Measurements from ENCODE around the gene RAB3B.
"Not testable (repeated sequence)": the region's sequence is repeated elsewhere in the genome, so short reads cannot be mapped to it uniquely, and the experiment has no call there.

DNA sequence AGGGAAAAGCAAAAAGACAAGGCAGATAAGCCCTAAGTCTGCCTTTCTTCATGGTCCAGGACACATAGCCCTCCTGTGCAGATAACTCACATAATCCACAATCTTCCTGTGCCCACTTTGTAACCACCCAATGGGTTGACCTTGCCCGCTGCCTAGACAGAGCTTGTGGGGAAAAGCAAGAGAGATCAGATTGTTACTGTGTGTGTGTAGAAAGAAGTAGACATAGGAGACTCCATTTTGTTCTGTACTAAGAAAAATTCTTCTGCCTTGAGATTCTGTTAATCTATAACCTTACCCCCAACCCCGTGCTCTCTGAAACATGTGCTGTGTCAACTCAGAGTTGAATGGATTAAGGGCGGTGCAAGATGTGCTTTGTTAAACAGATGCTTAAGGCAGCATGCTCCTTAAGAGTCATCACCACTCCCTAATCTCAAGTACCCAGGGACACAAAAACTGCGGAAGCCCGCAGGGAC lies 15.6 kb upstream of the RAB3B start:
- TF ChIP-seq POLR2A, POLR2AphosphoS5, EP300 (IDR thresholded peaks at IDR 0.05): not testable (repeated sequence)
- TF ChIP-seq, protein P1, sequence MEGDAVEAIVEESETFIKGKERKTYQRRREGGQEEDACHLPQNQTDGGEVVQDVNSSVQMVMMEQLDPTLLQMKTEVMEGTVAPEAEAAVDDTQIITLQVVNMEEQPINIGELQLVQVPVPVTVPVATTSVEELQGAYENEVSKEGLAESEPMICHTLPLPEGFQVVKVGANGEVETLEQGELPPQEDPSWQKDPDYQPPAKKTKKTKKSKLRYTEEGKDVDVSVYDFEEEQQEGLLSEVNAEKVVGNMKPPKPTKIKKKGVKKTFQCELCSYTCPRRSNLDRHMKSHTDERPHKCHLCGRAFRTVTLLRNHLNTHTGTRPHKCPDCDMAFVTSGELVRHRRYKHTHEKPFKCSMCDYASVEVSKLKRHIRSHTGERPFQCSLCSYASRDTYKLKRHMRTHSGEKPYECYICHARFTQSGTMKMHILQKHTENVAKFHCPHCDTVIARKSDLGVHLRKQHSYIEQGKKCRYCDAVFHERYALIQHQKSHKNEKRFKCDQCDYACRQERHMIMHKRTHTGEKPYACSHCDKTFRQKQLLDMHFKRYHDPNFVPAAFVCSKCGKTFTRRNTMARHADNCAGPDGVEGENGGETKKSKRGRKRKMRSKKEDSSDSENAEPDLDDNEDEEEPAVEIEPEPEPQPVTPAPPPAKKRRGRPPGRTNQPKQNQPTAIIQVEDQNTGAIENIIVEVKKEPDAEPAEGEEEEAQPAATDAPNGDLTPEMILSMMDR (IDR thresholded peaks at IDR 0.05): not testable (repeated sequence)

Measured in upper lobe of left lung (tissue), 4 donors.